ENCODE data around the gene CST7.

The CST7 gene

GRCh38 chr20:25006431-25007167 is 57.5 kb downstream of the CST7 start:
- no peak for DNase-seq

- DNase-seq: no peak
These were observed 58.6 kb downstream of the CST7 start for GRCh38 chr20:25007491-25008305.

GRCh38 chr20:25008388-25009217 is 59.5 kb downstream of the CST7 start:
- DNase-seq: no peak

Measured in activated CD8-positive, alpha-beta memory T cell treated with anti-CD3 and anti-CD28 coated beads, Interleukin-2, amount 50 U/mL, for 4 hours (primary cell).